Nephron progenitor cell (in vitro differentiated cells): ENCODE measurements around the gene APOL4.

Experiments
- DNase-seq: peaks from one replicate; pipeline ENCODE4 v3.0.0; 2021
- H3K27ac Mint-ChIP-seq: 2 replicates; pipeline ENCODE4 v1.8.0; 2021; ENCODE audit warnings: mild to moderate bottlenecking, moderate library complexity, mixed read lengths
- H3K27me3 Mint-ChIP-seq: 2 replicates; pipeline ENCODE4 v1.8.0; 2021; ENCODE audit warnings: mild to moderate bottlenecking, low read depth, mixed read lengths; ENCODE audit not compliant: poor library complexity
- H3K36me3 Mint-ChIP-seq: 2 replicates; pipeline ENCODE4 v1.8.0; 2021; ENCODE audit warnings: low read depth, mixed read lengths
- H3K4me1 Mint-ChIP-seq: 2 replicates; pipeline ENCODE4 v1.8.0; 2021; ENCODE audit warnings: mixed read lengths
- H3K4me3 Mint-ChIP-seq: 2 replicates; pipeline ENCODE4 v1.8.0; 2021; ENCODE audit warnings: mild to moderate bottlenecking, moderate library complexity, mixed read lengths
- H3K9me3 Mint-ChIP-seq: 2 replicates; pipeline ENCODE4 v1.8.0; 2021; ENCODE audit warnings: mild to moderate bottlenecking, moderate library complexity, mixed read lengths
- TF ChIP-seq, protein P1 (sequence below): fragments of 200-600 bp; sonication (generic); IDR thresholded peaks from 2 replicates; pipeline ENCODE4 v1.5.0; 2021; ENCODE audit warnings: antibody characterized with exemption

The APOL4 gene

GRCh38 chr22:36160499-36160942 lies 41.1 kb downstream of the APOL4 start, which contains the start of gene APOL3:
APOL3 (minus strand) TSS chr22:36160755; CDS start chr22:36149055, 11,700 bp downstream.
- Mint-ChIP-seq H3K4me3 (no peak within 1 kb of the TSS), H3K27ac (no peak within 1 kb of the TSS), H3K9me3 (no peaks in the 10 kb centered on the region), H3K4me1 (peaks cover 55% of the 10 kb centered on the region), H3K27me3 (peaks cover 15% of the 10 kb centered on the region), H3K36me3 (no peaks in the 10 kb centered on the region)
- DNase-seq = no peak
- TF ChIP-seq, protein P1, sequence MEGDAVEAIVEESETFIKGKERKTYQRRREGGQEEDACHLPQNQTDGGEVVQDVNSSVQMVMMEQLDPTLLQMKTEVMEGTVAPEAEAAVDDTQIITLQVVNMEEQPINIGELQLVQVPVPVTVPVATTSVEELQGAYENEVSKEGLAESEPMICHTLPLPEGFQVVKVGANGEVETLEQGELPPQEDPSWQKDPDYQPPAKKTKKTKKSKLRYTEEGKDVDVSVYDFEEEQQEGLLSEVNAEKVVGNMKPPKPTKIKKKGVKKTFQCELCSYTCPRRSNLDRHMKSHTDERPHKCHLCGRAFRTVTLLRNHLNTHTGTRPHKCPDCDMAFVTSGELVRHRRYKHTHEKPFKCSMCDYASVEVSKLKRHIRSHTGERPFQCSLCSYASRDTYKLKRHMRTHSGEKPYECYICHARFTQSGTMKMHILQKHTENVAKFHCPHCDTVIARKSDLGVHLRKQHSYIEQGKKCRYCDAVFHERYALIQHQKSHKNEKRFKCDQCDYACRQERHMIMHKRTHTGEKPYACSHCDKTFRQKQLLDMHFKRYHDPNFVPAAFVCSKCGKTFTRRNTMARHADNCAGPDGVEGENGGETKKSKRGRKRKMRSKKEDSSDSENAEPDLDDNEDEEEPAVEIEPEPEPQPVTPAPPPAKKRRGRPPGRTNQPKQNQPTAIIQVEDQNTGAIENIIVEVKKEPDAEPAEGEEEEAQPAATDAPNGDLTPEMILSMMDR = no peak

GRCh38 chr22:36156515-36157419 lies 44.8 kb downstream of the APOL4 start:
- peak overlapping the region; percentile 97 for H3K27ac Mint-ChIP-seq
- H3K36me3 Mint-ChIP-seq = peaks cover 3% of the 10 kb centered on the region
- H3K9me3 Mint-ChIP-seq = peaks cover 6% of the 10 kb centered on the region
- H3K27me3 Mint-ChIP-seq = peaks cover 21% of the 10 kb centered on the region
- H3K4me1 Mint-ChIP-seq = peaks cover 61% of the 10 kb centered on the region
- H3K4me3 Mint-ChIP-seq = peak overlapping the region; percentile 47
- DNase-seq = peak; percentile 48
- TF ChIP-seq, protein P1 = no peak

DNA sequence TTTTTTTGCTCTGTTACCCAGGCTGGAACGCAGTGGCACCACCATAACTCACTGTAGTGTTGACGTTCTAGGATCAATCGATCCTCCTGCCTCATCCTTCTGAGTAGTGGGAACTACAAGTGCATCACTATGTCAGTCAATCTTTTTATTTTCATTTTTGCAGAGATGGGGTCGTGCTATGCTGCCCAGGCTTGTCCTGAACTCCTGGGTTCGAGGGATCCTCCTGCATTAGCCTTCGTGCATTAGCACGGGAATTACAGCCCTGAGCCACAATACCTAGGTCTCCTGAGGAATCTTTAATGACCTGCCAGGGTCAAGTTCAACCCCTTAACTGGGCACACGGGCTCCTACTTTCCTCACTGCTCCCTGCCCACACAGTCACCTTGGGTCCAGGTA lies 45.5 kb downstream of the APOL4 start:
- no peak for DNase-seq

DNA sequence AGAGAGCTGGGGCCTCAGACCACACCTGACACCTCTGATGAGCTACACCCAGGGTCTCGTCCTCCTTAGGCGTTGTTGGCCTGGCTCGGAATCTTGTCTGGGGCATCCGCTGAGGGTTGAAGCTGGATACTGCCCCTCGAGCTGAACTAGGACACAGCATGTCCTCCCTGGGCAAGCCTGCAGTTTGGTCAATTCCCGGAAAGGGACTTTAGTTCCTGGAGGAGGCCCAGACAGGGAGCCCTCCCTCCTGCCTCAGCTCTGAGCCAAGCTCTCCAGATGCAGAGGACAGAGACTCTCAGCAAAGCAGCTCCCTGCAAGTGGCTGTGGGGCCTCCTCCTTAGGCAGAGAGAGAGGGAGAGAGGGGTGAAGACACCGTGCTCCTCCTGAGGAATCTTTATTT lies 45.9 kb downstream of the APOL4 start:
- no peak for DNase-seq
- peaks cover 61% of the 10 kb centered on the region for H3K4me1 Mint-ChIP-seq
- H3K27me3 Mint-ChIP-seq = peaks cover 11% of the 10 kb centered on the region
- TF ChIP-seq, protein P1 = no peak
- H3K4me3 Mint-ChIP-seq = no peak overlapping the region
- peaks cover 5% of the 10 kb centered on the region for H3K36me3 Mint-ChIP-seq
- H3K9me3 Mint-ChIP-seq = peaks cover 17% of the 10 kb centered on the region
- peak overlapping the region; percentile 71 for H3K27ac Mint-ChIP-seq

More for the DNA sequence above, 45.5 kb downstream of the APOL4 start:
- peaks cover 61% of the 10 kb centered on the region for H3K4me1 Mint-ChIP-seq
- peak overlapping the region; percentile 97 for H3K27ac Mint-ChIP-seq
- TF ChIP-seq, protein P1 = no peak
- H3K9me3 Mint-ChIP-seq = peaks cover 13% of the 10 kb centered on the region
- H3K27me3 Mint-ChIP-seq = peaks cover 16% of the 10 kb centered on the region
- peaks cover 5% of the 10 kb centered on the region for H3K36me3 Mint-ChIP-seq
- H3K4me3 Mint-ChIP-seq = peak overlapping the region; percentile 47

GRCh38 chr22:36154423-36154945 lies 47.1 kb downstream of the APOL4 start:
- peaks cover 11% of the 10 kb centered on the region for H3K27me3 Mint-ChIP-seq
- peaks cover 51% of the 10 kb centered on the region for H3K4me1 Mint-ChIP-seq
- no peak for DNase-seq
- H3K9me3 Mint-ChIP-seq = peaks cover 19% of the 10 kb centered on the region
- peaks cover 5% of the 10 kb centered on the region for H3K36me3 Mint-ChIP-seq
- no peak overlapping the region for H3K4me3 Mint-ChIP-seq
- H3K27ac Mint-ChIP-seq = no peak overlapping the region
- TF ChIP-seq, protein P1 = no peak
